Measurements from ENCODE around the gene MEIOC. TPM values are rescaled to one million over a fixed set of nuclear protein-coding genes. Genes with fewer than 3 reads are reported as not detected.

MEIOC gene
- total and polyA plus RNA-seq, 2 of the 8 experiments (the other 6 are each of a cell fraction or from before 2014, with no cell fraction given), result 4.2 to 4.8 TPM

GRCh38 chr17:44664867-44665266 is 8.6 kb downstream of the MEIOC start:
- H3K9ac ChIP-seq (replicated peaks in 1 of 4; ENCODE audit: extremely low read depth in 1 of 4, low read depth in 3 of 4, low read length in 3 of 4), result no peak overlapping the region
- ChIA-PET POLR2A (ENCODE audit: partially characterized antibody) (no interaction called here), CTCF (ENCODE audit: partially characterized antibody) (no interaction called here)
- no peaks in the 10 kb centered on the region for H3K27me3 ChIP-seq (replicated peaks in 1 of 4; ENCODE audit: control insufficient read depth in 3 of 4, extremely low read depth in 1 of 4, insufficient read depth in 3 of 4, low read length in 3 of 4)
- no peaks in the 10 kb centered on the region for H3K23me2 ChIP-seq (ENCODE audit: low read depth, low read length)
- H2BK120ac ChIP-seq (replicated peaks; ENCODE audit: low read depth, low read length), result no peak overlapping the region
- H3K27ac ChIP-seq (ENCODE audit: low read depth, low read length), result no peak overlapping the region
- no peak overlapping the region for H2BK12ac ChIP-seq (ENCODE audit: low read depth, low read length)
- no peak overlapping the region for H2AFZ ChIP-seq (ENCODE audit: low read length)
- H4K91ac ChIP-seq (replicated peaks; ENCODE audit: insufficient read length, low read length), result no peak overlapping the region
- H3K4me3 ChIP-seq (ENCODE audit: extremely low read depth in 1 of 4, insufficient read depth in 2 of 4, low read depth in 3 of 4, low read length in 4 of 4), result no peak overlapping the region
- DNase-seq (ENCODE audit: low read depth in 1 of 2, low spot score in 2 of 2), result no peak
- H4K8ac ChIP-seq (ENCODE audit: extremely low read depth, insufficient read depth, low read length), result no peak overlapping the region
- H3K4me1 ChIP-seq (replicated peaks in 1 of 4; ENCODE audit: control insufficient read depth in 3 of 4, insufficient read depth in 4 of 4, low read length in 3 of 4), result no peaks in the 10 kb centered on the region
- no peaks in the 10 kb centered on the region; a peak in 1 of 8 replicates for H3K36me3 ChIP-seq (ENCODE audit: control insufficient read depth in 2 of 4, insufficient read depth in 4 of 4, low read length in 3 of 4)
- TF ChIP-seq TEAD4 (IDR thresholded peaks at IDR 0.05; ENCODE audit: low read depth, low read length), result no peak
- H3K4ac ChIP-seq (replicated peaks; ENCODE audit: insufficient read length, low read depth, low read length), result no peak overlapping the region
- no peak overlapping the region for H4K5ac ChIP-seq (ENCODE audit: insufficient read length, low read depth, low read length)
- 91% methylated on average over 1 of the region's 1 CpG; no CpG with 5 or more reads in 1 of the 2 experiments for WGBS, 2 experiments (ENCODE audit: extremely low coverage in 1 of 2, insufficient coverage in 1 of 2, insufficient read length in 1 of 2, insufficient replicate concordance in 2 of 2, low coverage in 1 of 2, low lambda C conversion rate in 2 of 2, missing lambda C conversion rate in 1 of 2)
- H3K56ac ChIP-seq (replicated peaks; ENCODE audit: insufficient read length, low read depth, low read length), result no peak overlapping the region
- H2BK20ac ChIP-seq (ENCODE audit: low read length), result no peak overlapping the region
- no peak overlapping the region for H3K18ac ChIP-seq (ENCODE audit: extremely low read depth, low read length)
- no peaks in the 10 kb centered on the region for H4K20me1 ChIP-seq (replicated peaks in 1 of 2; ENCODE audit: control insufficient read depth in 1 of 2, insufficient read depth in 2 of 2, low read length in 2 of 2)
- no peak overlapping the region for H2BK5ac ChIP-seq (ENCODE audit: low read depth, low read length)
- H2BK15ac ChIP-seq (ENCODE audit: low read length), result no peak overlapping the region
- no peaks in the 10 kb centered on the region for H3K79me1 ChIP-seq (ENCODE audit: low read depth, low read length)
- no peak overlapping the region for H3K4me2 ChIP-seq (ENCODE audit: insufficient read depth in 1 of 2, low read depth in 2 of 2, low read length in 2 of 2)
- H3K23ac ChIP-seq (ENCODE audit: insufficient read length), result no peak overlapping the region
- H3K79me2 ChIP-seq (ENCODE audit: control insufficient read depth in 1 of 2, insufficient read depth in 2 of 2, low read length in 2 of 2), result no peaks in the 10 kb centered on the region
- no peak overlapping the region for H2AK5ac ChIP-seq (ENCODE audit: low read depth, low read length)
- H3K9me3 ChIP-seq (ENCODE audit: insufficient read depth in 2 of 2, low read depth in 1 of 2, low read length in 1 of 2), result no peaks in the 10 kb centered on the region
- H3K14ac ChIP-seq (ENCODE audit: insufficient read length), result no peak overlapping the region
- FAIRE-seq, result no peak

Measured in H1 (cell line).